HG03439 (cell line): Measurements from ENCODE around the gene SLC48A1.

Experiments
- ATAC-seq: cut with Tn5 transposase; IDR thresholded peaks from one replicate; pipeline ENCODE4 v1.9.1; 2021; ENCODE audit warnings: mild to moderate bottlenecking, moderate library complexity; ENCODE audit not compliant: unreplicated experiment

SLC48A1 gene

GRCh38 chr12:47776471-47777143 is 3.6 kb downstream of the SLC48A1 start:
- ATAC-seq, result no peak

- ATAC-seq, result no peak
Observed at GRCh38 chr12:47777151-47777550, 4.1 kb downstream of the SLC48A1 start.

GRCh38 chr12:47777741-47778558 is 4.9 kb downstream of the SLC48A1 start:
- ATAC-seq, result no peak

- no peak for ATAC-seq
Observed at GRCh38 chr12:47778881-47779280, 5.8 kb downstream of the SLC48A1 start.

- ATAC-seq, result peak; percentile 64
Observed at GRCh38 chr12:47779301-47779942, 6.4 kb downstream of the SLC48A1 start.

- ATAC-seq, result no peak
Observed at GRCh38 chr12:47779943-47780504, 7.0 kb downstream of the SLC48A1 start.

DNA sequence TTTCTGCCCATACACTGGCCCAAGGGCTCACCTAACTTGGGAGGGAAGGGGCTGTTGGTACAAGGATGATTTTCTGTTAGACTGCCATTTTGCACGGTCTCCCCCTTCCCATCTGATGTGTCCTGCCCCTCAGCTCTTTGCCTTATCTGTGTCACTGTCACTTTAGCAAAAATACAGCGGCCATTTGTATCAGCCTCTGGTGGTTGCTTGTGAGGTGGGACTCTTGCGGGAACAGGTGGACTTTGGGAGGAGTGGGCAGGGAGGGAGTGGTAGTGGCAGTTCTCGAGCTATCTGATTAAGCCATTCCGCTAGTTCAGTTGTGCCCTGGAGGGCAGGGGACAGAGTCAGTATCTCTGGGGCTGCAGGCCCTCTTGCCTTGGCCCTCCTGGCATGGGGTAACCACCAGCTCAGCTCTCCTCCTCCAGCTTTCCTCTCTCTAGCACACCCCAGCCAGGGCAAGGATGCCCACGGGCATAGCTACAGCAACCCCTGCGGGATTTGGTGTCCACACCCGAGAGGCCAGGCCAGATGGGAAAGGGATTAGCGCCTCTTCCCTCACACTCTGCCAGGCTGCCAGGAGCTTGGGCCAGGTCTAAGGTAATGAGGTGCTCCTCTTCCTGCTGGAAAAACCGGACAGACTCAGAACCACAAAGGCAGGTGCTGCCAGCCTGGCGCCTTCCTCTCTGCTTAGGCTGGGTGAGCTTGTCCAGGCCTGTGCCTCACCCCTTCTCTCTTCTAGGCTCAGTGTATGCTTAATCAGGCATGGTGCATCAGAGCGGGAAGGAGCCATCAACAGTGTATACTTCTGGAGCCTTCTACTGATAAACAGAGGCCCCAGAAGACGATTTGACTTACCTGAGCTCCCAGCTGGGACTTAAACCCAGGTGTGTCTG is 8.7 kb downstream of the SLC48A1 start:
- no peak for ATAC-seq

DNA sequence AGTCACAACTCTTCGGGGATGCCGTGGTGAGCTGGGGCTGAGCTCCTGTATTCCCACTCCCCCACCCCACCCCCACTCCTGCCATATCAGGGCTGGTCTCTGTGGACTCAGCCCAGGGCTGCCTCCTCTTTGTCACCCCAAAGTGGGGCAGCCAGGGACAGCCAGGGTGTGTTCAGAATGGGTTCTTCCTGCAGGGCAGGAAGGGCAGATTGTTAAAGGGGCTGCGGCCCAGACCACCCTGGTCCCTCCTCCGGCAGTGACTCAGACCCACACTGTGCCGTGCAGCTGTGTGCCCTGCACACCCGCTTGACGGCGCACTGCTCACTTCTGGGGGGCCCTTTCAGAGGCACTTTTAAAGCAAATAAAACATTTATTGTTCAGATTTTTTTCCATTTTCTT is 9.3 kb downstream of the SLC48A1 start:
- ATAC-seq, result no peak

DNA sequence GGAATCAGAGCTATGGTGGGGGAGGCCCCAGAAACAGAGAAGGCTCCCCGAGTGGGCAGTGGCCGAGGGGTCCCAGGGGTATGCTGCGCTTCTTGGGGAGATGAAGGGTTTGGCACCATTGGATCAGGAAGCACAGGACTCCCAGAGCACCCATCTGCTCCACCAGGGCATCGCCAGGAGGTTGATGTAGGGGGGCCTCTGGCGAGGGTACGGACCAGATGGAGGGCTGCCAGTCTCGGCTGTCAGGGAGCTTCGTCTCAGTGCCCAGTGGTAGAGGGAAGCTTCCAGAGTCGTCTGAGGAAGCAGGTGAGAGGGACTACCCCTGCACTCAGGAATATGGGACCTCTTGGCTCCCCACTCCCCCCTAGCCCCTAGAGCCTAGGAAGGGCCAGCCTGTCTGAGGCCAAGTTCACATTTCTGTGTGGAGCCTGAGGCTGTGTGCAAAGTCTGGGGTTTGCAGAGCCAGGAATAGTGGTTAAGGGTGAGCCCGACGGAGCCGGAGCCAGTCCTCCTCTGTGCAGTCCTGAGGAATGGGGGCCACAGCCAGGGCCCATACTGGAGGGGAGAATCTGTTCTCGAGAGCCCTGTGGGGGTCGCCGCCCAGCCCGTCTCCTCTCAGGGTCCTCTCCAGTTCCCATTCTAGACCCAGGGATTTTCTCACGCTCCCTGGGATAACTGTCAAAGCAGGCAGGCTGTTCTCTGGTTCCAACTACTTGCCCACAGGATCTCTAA is 10.2 kb downstream of the SLC48A1 start:
- ATAC-seq, result no peak

GRCh38 chr12:47783821-47784819 is 11.1 kb downstream of the SLC48A1 start:
- no peak for ATAC-seq

DNA sequence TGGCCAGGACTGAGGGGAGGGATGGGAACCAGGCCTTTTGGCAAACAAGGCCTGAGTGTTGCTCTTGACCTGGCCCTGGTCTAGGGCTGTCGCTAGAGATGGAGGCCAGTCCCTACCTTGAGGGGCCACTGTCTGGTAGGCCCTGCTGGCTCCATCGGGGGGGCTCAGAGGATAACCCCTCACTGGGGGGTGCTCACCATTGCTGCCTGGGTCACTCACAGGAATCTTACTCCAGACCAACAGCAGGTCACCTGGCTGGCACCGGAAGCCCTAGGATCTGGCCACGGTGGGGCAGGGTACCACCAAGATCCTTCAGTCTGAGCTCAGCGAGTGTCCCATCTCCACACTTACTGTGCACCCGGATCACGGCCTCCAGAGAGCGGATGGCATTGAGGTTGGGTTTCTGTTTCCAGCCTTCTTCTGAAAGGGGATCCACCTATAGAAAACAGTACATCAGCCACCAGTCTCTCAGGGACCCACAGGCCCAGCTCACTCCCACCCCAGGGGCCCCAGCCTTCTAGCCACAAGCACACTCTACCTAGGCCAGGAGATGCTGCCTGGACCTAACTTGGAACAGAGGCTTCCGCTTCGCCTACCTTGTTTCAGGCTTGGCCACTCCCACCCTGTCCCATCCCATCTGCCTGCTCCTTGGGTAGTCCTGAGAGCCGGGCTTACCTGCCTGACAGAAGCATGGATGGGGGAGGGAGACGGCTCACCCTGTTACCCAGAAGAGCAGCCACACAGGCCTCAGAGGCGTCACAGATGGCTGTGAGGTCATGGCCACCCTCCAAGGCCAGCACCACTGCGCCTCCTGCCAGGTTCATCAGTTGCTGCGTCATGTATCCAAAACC is 12.2 kb downstream of the SLC48A1 start:
- ATAC-seq, result no peak

DNA sequence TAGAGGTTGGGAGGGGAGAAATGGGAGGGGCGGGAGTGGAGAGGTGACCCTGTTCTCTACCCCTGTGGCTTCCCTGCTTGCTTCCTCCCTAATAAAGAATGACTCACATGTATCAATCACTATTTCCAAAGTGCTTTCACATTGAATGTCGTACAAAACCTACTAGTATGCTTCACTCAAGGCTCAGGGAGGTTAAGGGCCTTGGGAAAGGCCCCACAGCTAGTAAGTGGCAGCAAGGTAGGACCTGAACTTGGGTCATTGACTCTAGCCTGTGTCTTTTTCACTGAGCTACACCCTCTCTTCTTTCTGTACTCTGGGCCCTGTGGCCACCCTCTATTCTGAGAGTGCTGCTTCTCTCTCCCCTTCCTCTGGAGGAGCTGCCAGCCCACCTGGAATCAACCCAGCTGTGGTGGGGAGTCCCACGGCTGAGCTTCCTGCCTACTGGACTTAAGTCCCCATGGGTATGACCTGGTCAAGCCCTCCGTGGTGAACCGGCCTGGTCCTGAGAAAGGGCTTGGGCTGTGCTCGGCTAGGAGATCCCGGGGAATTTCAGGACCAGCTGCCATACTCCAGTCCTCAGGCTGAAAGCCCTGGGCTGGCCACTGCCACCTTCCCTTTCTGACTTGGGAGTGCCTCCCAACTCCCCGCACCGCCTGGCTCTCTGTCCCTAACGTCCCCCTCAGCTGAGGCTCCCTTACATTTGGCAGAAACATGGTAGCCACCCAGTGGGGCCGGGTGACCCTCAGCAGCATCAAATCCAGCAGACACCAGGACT is 13.0 kb downstream of the SLC48A1 start:
- no peak for ATAC-seq

DNA sequence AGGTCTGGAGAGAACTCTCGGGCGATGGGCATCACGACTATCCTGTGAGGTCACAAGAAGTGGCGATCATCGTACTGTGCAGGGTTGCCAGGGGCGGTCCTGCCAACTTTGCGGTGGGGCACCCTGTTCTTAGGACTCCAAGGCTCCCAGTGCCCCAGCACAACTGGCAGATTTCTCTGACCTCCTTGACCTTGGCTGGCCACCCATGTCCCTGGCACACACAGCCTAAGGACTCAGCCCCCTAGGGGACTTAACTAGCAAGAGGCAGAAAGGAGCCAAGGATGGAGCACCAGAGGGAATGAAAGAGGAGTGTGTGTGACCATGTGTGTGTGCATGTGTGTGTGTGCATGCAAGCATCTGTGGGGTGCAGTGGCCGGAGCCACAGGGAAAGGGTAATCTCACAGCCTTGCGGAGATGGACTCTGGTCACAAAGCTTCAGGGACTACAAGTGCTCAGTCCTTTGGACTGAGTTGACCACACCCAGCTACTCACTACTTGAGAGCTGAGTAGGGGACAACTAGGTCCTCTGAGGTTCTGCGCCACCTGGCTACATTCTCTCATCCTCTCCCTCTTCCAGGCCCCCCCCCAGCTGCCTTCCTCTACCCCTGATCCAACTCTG is 13.7 kb downstream of the SLC48A1 start:
- ATAC-seq, result no peak

- ATAC-seq, result no peak
Observed at GRCh38 chr12:47787596-47788319, 14.7 kb downstream of the SLC48A1 start.

DNA sequence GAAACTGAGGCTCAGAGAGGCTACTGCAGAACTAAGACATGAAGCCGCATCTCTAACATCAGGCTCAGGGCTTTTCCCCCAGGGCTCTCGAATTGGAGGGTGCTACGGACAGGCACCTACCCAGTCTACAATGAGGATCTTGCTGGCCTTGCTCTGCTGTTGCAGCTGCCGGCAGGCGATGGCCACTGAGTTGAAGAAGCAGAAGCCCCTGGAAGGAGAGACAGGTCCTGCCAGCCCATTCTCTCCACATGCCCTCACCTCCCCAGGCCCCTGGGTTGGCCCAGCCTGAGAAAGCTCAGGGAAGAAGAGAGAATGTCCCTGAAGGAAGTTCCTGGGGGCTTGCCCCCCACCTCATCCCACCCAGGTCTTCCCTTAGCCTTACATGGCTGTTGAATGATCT is 16.1 kb downstream of the SLC48A1 start:
- ATAC-seq, result no peak
